HG03442 (cell line): ENCODE measurements around the gene RHO.
"Not testable (repeated sequence)": the region's sequence is repeated elsewhere in the genome, so short reads cannot be mapped to it uniquely, and the experiment has no call there.

Experiments used
- ATAC-seq: cut with Tn5 transposase; IDR thresholded peaks from one replicate; pipeline ENCODE4 v1.9.1; 2021; ENCODE audit warnings: mild to moderate bottlenecking, moderate library complexity; ENCODE audit not compliant: unreplicated experiment

RHO gene

DNA sequence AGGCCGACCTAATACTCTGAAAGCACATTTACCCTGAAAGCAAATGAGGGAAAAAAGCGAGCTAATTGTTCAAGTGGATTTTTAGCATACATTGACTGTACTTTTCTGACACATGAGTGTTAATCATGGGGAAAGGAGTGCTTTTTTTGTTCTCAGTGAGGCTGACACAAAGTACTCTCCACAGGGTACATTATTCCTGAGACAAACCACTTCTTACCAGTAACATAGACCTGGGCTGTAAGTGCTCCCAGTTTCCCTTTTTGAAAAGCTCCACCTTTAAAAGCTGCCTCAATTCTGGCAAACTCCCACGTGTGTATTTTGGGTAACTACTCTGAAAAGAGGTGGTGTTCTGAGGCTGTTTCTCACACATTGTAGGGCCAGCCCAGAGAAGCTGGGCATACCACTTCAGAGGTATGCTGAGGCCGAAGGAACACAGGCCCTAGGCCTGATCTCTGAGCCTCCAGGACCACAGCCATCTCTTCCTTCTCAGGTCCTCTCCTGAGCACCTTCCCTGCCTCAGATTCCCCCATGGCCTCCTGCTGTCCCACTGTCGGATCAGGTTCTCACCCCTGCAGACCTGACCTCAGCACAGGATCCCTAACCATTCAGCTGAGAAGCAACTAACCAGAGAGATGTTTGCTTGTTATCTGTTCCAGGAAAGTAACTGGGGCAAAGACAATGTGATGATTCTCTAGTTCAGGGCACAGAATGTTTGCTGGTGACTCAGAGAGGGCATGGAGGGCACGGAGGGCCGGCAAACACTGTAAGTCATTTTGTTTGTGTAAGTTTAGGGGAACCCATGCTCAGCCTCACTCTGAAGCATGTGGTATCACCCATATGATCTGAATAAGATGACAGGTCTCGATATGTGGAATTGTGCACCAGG, 29.6 kb upstream of the RHO start:
- not testable (repeated sequence) for ATAC-seq

GRCh38 chr3:129499604-129500333, 28.7 kb upstream of the RHO start:
- ATAC-seq = not testable (repeated sequence)

DNA sequence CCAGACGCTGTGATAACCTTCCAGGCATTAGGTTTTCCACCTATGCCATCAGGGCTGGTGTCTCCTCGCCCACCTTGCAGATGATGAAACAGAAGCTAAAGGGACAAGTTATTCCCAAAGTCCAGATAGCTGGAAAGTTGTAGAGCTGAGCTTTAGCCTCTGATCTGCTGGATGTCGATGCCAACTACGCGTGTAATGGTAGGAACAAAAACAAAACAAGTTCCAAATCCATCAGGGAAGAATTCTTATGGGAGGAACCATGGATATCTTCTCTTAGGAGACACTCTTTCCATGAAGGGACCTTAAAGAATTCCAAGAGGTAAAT, 28.1 kb upstream of the RHO start:
- no peak for ATAC-seq

DNA sequence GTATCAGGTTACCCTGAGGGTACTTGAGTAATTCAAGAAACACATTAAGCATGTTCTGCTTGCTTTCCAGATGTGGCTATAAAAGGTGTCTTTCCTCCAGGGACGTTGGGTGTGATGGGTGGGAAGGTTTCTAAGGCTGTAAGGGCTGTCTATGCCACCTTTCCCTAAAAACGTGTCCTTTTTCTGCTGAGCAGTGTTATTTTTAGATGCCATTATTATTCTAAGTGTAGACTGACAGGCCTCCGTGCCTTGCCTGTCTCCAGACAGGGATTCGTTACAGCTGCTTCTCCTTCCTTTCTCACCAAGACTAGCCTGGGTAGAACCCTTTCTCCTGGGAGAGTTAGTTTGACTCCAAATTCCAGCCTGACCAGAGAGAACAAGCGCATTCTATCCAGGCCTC, 26.8 kb upstream of the RHO start:
- no peak for ATAC-seq

DNA sequence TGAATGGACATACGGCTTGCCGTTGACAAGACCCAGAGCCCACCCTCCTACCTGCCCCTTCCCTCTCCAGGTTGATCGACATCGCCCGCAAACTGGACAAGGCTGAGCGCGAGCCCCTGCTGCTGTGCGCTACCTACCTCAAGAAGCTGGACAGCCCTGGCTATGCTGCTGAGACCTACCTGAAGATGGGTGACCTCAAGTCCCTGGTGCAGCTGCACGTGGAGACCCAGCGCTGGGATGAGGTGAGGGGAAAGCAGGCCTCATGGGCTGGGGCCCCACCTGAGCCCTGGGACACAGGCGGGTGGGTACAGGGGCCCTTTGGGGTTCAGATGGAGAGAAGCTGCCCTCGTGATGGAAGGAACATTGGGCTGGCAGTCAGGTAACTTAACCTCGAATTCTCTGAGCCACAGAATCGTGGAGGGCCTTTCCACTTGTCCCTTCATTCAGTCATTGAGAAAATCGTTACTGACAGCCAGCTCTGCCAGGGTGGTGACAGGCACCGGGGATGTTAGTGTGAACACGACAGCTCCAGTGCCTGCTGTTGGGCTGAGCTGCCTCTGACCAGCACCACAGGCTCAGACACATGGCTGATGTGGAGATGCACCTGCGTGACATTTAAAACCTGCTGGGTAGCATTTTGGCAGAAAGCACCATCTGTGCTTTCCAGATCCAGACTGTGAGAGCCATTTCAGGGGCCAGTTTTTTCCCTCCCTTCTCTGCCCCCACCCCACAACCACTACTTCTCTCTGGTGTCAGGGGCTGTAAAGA, 25.6 kb upstream of the RHO start:
- no peak for ATAC-seq

DNA sequence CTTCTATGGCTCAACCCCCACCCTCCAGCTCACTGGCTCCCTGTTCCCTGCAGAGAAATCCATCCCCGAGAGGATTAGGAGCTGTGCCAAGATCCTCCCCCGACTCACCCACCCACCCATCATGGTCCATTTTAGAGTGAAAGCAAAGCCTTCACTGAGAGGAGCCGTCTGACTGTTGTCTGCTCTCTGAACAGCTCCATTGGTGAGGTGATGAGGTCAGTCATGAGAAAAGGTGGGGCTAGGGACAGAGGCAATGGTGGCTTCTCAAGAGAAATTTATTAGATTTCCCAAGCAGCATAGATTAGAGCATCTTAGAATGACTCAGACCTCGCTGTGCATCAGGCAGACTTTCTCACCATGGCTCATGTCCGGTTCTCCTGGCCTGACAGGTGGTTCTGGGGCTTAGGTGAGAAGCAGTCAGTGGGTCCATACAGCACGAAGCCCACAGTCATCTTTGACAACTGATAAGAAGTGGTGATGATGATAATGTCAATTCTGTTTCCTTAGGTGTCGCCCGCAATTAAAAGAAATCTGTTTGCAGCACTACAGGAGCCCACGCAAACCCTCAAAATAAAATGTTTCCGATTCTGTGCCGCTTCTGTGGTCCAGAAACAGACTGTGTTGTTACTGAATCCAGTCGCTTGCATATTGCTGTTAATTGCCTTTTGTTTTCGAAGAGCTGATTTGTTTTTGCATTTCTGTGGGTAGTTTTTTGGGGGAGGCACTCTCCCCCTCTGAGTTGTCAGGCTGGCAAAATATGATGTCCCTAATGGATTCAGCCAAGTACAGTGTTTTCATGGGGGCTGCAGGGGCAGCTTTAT, 24.8 kb upstream of the RHO start:
- no peak for ATAC-seq

DNA sequence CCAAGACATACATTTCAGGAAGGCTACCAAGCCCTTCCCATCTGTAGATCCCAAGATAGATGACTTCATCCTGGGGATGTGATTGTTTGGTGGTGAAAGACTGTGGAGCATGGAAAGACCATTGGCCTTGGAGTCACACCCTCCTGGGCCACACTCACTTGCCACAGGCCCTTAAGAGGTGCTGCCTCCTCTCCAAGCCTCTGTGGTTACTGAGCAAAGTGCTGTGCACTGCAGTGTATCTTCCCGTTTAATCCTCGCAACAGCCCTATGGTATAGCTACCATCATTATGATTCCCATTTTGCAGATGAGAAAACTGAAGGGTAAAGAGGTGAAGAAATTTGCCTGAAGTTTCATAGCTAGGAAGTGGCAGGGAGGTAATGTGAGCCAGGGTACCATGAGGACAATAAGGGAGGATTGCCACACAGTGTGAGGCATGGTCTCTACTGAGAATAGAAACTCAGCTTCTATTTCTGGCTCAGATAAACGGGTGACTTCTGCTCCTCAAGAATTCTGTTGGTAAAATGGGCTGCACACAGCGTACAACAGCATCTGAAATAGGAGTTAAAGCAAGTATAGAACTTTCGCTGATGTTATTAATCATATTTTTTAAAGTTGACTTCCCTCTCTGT, 23.9 kb upstream of the RHO start:
- ATAC-seq = no peak

DNA sequence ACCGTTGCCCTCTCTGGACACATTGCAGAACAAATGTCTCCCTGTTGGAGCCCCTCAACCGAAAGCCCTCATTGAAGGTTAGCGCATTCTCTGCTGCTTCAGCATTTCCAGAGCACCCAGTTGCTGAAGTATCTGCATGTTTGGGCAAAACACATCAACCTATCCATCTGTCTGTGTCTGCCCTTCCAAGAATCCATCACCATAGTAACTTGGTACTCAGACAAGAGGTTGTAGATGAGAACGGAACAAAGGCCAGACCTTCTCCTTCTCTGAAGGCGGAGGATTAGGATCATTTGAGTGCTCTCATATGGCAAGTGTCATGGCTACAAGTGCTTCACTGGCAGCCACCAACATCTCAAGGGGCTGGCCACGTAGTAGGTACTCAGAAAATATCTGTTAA, 23.1 kb upstream of the RHO start:
- no peak for ATAC-seq

- ATAC-seq = no peak
Measured at GRCh38 chr3:129506231-129506742, 22.2 kb upstream of the RHO start.

DNA sequence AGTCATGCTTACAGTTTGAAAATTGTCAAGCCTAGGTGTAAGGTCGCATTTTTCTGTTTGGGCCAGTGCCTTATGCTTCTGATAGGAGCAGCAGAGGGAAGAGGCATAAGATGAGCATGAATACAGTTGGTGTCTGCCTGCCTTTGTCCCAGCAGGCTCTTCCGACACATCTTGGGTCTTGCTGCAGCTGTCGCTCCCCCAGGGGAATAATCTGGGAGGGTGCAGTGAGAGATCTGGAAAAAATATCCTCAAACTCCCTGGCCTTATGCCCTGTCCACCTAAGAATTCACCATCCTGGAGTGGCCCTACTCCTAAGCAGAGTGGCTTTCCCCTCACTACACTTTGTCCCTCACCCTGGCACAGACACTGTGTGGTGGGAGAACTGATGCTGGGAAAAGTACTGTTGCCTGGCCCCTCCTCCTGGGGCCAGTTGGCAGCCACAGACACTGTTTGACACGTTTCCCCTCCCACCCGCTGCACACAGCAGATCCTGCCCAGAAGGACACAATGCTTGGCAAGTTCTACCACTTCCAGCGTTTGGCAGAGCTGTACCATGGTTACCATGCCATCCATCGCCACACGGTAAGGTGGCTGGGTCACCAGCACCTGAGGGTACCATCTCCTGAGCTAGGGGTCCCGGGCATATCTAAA, 21.1 kb upstream of the RHO start:
- ATAC-seq = no peak

DNA sequence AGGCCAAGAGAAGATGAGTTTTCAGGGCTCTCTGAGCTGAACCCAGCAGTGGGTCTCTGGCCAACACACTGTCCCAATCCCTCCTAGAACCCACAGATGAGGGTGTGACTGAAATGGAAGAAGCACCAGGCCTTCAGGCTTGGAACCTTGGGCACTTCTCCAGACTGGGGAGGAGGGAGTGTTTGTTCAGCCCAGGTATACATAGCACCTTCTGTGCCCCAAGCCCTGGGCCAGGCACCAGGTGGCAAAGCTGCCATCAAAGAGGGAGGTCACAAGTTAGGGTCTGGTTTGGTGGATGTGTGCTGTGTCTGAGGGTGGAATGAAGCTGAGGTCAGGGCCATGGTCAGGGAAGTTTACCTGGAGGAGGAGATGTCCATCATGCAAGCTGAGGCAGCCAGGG, 15.8 kb upstream of the RHO start:
- ATAC-seq = no peak

GRCh38 chr3:129513705-129514104, 14.7 kb upstream of the RHO start:
- ATAC-seq = no peak

- ATAC-seq = no peak
Measured at GRCh38 chr3:129514110-129514509, 14.3 kb upstream of the RHO start.

- no peak for ATAC-seq
Measured at GRCh38 chr3:129514563-129514962, 13.9 kb upstream of the RHO start.

GRCh38 chr3:129515108-129515820, 13.2 kb upstream of the RHO start:
- ATAC-seq = not testable (repeated sequence)

DNA sequence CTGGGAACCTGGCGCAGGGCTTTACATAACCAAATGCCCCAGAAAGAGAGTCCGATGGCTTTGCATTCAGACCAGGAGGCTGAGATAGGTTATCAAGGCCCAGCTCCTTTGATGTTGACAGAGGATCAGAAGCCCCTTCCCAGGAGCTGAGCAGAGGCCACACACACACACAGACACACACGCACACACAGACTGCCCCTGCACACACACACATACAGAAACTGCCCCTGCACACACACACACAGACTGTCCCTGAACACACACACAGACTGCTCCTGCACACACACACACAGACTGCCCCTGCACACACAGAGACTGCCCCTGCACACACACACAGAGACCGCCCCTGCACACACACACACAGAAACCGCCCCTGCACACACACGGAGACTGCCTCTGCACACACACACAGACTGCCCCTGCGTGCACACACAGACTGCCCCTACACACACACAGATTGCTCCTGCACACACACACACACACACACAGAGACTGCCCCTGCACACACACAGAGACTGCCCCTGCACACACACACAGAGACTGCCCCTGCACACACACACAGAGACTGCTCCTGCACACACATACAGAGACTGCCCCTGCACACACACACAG, 12.5 kb upstream of the RHO start:
- ATAC-seq = not testable (repeated sequence)

DNA sequence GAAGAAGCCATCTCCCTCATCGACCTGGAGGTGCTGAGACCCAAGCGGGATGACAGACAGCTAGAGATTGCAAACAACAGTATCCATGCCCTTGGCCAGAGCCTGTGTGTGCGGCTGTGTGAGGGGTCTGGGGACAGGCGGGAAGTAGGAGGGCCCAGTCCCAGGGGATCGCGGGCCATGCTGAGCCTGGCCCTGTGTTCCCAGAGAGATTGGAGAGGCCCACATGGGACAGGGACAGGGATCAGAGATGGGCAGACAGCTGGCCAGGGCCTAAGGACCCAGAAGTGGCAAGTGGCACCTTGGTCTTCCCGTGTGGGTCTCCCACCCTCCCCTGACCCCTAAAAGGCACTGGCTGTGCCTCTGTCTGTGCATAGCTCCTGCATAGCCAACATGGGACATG, 10.9 kb upstream of the RHO start:
- ATAC-seq = no peak

DNA sequence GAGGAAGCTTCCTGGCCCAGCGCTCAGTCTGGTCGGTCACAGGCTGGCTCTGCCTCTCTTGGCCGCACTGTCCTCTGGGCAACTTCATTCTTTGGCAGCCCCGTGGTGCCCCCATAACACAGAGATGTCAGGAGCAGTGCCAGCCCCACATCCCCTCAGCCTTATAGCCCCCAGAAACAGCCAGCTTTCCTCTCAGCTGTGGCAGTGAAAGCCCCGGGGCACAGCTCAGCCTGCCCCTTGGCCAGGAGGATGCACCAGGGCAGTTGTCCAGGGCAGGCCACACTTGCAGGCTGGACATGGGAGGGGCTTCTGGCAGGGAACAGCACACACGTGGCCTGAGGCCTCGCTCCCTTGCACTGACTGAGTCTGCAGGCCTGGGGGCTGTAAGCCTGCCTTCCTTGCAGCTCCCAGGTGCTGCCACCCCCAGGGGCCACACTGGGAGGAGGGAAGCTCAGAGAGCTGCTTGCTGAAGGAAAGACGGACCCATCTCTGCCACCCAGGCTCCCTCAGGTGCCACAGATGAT, 10.3 kb upstream of the RHO start:
- ATAC-seq = no peak
